H1 (cell line): ENCODE results near the gene PLCH2.

Experiments used
- BCL11A ChIP-seq, 2 experiments: IDR thresholded peaks; one replicate each; pipeline ENCODE4 v1.6.1; 2011; ENCODE audit warnings: low read depth in 2 of 2, low read length in 2 of 2, mild to moderate bottlenecking in 2 of 2
- MAFK ChIP-seq: IDR thresholded peaks from 2 replicates; pipeline ENCODE4 v1.6.1; 2012; ENCODE audit warnings: low read depth, mild to moderate bottlenecking, improper control_type of control experiment, low read length
- SIN3A ChIP-seq, 2 experiments: IDR thresholded peaks in 1 of 2; conservative IDR thresholded peaks in 1 of 2; 2 replicates each; pipeline ENCODE4 v1.6.1; 2011 to 2012; ENCODE audit warnings: low read length in 2 of 2, improper control_type of control experiment in 1 of 2, low read depth in 1 of 2, mild to moderate bottlenecking in 1 of 2
- TAF7 ChIP-seq: optimal IDR thresholded peaks from 2 replicates; pipeline ENCODE3; 2011; ENCODE audit warnings: low read depth, mild to moderate bottlenecking, inconsistent platforms, low read length, moderate library complexity, borderline replicate concordance
- TF ChIP-seq, protein P1 (sequence below), 3 experiments: IDR thresholded peaks; 1 replicate in 2 of 3; 2 replicates in 1 of 3; pipeline versions ENCODE4 v1.5.1 to v1.6.1; 2011; ENCODE audit warnings: low read length in 3 of 3, mild to moderate bottlenecking in 3 of 3, inconsistent platforms in 2 of 3, low read depth in 1 of 3, moderate library complexity in 1 of 3; ENCODE audit not compliant: insufficient read depth in 1 of 3; ENCODE audit errors: control extremely low read depth in 1 of 3

DNA sequence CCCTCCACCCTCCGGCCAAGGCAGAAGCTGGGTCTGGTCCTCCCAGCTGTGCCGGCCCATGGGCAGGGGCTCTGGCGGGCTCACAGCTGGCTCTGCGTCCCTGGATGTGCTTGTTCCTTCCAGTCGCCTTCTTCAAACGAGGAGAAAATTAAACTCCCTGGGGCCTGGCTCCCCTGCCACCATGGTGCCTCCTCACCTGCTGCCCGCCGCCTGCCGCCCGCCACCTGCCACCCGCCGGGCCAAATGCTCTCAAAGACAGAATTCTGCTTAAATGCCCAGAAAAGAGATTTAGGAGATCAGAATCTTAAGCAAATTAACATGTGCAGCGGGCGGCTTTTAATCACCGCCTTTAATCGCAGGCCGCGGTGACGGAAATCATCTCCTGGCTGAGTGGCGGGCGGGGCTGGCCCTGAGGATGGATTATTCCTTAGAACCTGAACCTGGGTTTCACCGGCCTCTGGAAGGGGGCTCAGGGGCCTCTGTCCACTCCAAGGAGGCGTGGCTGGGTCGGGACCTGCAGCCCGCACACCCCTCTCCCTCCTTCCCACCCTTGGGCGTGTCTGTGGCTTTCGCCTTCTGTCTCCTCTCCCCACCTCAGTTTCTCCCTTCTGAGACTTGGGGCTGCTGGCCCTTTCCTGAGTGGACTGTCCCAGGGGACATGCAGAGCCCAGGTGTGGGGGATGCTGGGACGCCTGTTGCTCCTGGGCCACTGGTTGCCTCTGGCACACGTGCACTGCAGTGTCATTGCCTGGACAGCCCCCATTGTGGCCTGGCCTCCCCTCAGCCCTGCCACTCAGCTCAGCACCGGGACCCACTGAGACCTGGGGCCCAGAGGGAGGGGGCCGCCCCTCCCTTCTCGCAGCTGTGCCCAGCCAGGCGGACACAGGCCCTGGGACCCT is 10.5 kb upstream of the PLCH2 start:
- TF ChIP-seq SIN3A (conservative IDR thresholded peaks at IDR 0.05 in 1 of 2, IDR thresholded peaks at IDR 0.05 in 1 of 2; ENCODE audit: low read depth in 1 of 2, low read length in 2 of 2) (no peak), TAF7 (no peak), BCL11A (IDR thresholded peaks at IDR 0.05; ENCODE audit: low read depth in 2 of 2, low read length in 2 of 2) (no peak), MAFK (no peak)
- TF ChIP-seq, protein P1, sequence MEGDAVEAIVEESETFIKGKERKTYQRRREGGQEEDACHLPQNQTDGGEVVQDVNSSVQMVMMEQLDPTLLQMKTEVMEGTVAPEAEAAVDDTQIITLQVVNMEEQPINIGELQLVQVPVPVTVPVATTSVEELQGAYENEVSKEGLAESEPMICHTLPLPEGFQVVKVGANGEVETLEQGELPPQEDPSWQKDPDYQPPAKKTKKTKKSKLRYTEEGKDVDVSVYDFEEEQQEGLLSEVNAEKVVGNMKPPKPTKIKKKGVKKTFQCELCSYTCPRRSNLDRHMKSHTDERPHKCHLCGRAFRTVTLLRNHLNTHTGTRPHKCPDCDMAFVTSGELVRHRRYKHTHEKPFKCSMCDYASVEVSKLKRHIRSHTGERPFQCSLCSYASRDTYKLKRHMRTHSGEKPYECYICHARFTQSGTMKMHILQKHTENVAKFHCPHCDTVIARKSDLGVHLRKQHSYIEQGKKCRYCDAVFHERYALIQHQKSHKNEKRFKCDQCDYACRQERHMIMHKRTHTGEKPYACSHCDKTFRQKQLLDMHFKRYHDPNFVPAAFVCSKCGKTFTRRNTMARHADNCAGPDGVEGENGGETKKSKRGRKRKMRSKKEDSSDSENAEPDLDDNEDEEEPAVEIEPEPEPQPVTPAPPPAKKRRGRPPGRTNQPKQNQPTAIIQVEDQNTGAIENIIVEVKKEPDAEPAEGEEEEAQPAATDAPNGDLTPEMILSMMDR (IDR thresholded peaks at IDR 0.05; ENCODE audit: control extremely low read depth in 1 of 3, insufficient read depth in 1 of 3, low read depth in 1 of 3, low read length in 3 of 3): no peak
